Transverse colon (tissue), 4 donors: Measurements from ENCODE around the gene DSCAM. TPM values are rescaled to one million over a fixed set of nuclear protein-coding genes. Genes with fewer than 3 reads are reported as not detected.

Experiments
- DNase-seq: peaks from one replicate; pipeline ENCODE4 v3.0.0-alpha.2; 2019
- H3K27ac ChIP-seq, 4 donors: fragments of 200-600 bp; sonication (generic); 2 replicates each; pipeline ENCODE4 v1.5.1; 2016 to 2018; ENCODE audit warnings: inconsistent platforms in 4 of 4
- H3K27me3 ChIP-seq: fragments of 200-600 bp; sonication (generic); 2 replicates; pipeline ENCODE4 v1.5.1; 2017; ENCODE audit warnings: inconsistent platforms
- H3K36me3 ChIP-seq, 4 donors: fragments of 200-600 bp; sonication (generic); 2 replicates each; pipeline ENCODE4 v1.5.1; 2017 to 2019; ENCODE audit warnings: inconsistent platforms in 4 of 4
- H3K4me1 ChIP-seq, 4 donors: fragments of 200-600 bp; sonication (generic); 2 replicates each; pipeline ENCODE4 v1.5.1; 2017 to 2020; ENCODE audit warnings: inconsistent platforms in 4 of 4
- H3K4me3 ChIP-seq, 4 donors: fragments of 200-600 bp; sonication (generic); 1 replicate in 1 of 4; 2 replicates in 3 of 4; pipeline versions ENCODE4 v1.5.1 to v1.6.1; 2017 to 2019; ENCODE audit warnings: inconsistent platforms in 4 of 4
- H3K9me3 ChIP-seq, 2 donors: fragments of 200-600 bp; sonication (generic); 2 replicates each; pipeline ENCODE4 v1.5.1; 2017 to 2019; ENCODE audit warnings: inconsistent platforms in 2 of 2
- EP300 ChIP-seq: sonication (generic); formaldehyde crosslinking; IDR thresholded peaks from one replicate; pipeline ENCODE4 v1.6.1; 2017; ENCODE audit warnings: antibody characterized with exemption, low read depth
- POLR2A ChIP-seq: fragments of 450-650 bp; IDR thresholded peaks from one replicate; pipeline ENCODE4 v1.6.1; 2016; ENCODE audit warnings: antibody characterized with exemption, mild to moderate bottlenecking, moderate library complexity
- POLR2AphosphoS5 ChIP-seq, 3 donors: sonication (generic); formaldehyde crosslinking; IDR thresholded peaks; one replicate each; pipeline ENCODE4 v1.6.1; 2016; ENCODE audit warnings: antibody characterized with exemption in 3 of 3
- WGBS, 2 donors: methylation state at CpG; one replicate each; pipeline ENCODE4 v1.1.5; 2018; ENCODE audit warnings: low coverage in 1 of 2; 5-methylcytosine and 5-hydroxymethylcytosine counted together
- in situ Hi-C, 4 donors: fragments of 200-750 bp; cut with MboI; loops; one replicate each; pipeline versions ENCODE4 v1.15.0 to v1.15.1; 2017; ENCODE audit warnings: low sequenced_read_pairs in 3 of 4, low pct_ligation_motif_present in 1 of 4, low pct_unique_long_range_greater_than_20kb in 1 of 4
- intact Hi-C: fragments of 100-400 bp; cut with DNase I; formaldehyde crosslinking; loops from one replicate; pipeline ENCODE4 v1.15.1; 2023; ENCODE audit warnings: low total_unique reads
- total RNA-seq, 4 donors: library from RNA; depleted of rRNA; stranded (reverse); fragments of >200 nt; gene quantifications; one replicate each; pipeline ENCODE4 v1.1.0, GENCODE V29; 2016
- TF ChIP-seq, protein P1 (sequence below), 5 experiments: fragments of 200-600 bp in 3 of 5; fragments of 450-650 bp in 2 of 5; sonication (generic) in 3 of 5; IDR thresholded peaks; 1 replicate in 2 of 5; 2 replicates in 3 of 5; pipeline ENCODE4 v1.5.1; 2016 to 2017; ENCODE audit warnings: antibody characterized with exemption in 5 of 5, inconsistent platforms in 3 of 5, mild to moderate bottlenecking in 2 of 5, moderate library complexity in 1 of 5

Gene DSCAM
- total RNA-seq, 4 donors from 2014 or later: 0.16 TPM; not detected in 3

- 67 to 76% methylated on average over 4 to 6 of the region's 6 CpGs for WGBS, 2 donors
- H3K4me3 ChIP-seq: no peak overlapping the region
- H3K9me3 ChIP-seq: no peaks in the 10 kb centered on the region
- no peaks in the 10 kb centered on the region for H3K36me3 ChIP-seq
- intact Hi-C loops (no loop called here), in situ Hi-C loops (no loop called here)
- no peak overlapping the region for H3K27ac ChIP-seq
- TF ChIP-seq EP300: no peak
- TF ChIP-seq, protein P1, sequence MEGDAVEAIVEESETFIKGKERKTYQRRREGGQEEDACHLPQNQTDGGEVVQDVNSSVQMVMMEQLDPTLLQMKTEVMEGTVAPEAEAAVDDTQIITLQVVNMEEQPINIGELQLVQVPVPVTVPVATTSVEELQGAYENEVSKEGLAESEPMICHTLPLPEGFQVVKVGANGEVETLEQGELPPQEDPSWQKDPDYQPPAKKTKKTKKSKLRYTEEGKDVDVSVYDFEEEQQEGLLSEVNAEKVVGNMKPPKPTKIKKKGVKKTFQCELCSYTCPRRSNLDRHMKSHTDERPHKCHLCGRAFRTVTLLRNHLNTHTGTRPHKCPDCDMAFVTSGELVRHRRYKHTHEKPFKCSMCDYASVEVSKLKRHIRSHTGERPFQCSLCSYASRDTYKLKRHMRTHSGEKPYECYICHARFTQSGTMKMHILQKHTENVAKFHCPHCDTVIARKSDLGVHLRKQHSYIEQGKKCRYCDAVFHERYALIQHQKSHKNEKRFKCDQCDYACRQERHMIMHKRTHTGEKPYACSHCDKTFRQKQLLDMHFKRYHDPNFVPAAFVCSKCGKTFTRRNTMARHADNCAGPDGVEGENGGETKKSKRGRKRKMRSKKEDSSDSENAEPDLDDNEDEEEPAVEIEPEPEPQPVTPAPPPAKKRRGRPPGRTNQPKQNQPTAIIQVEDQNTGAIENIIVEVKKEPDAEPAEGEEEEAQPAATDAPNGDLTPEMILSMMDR (IDR thresholded peaks at IDR 0.05): no peak
- DNase-seq: no peak
- H3K4me1 ChIP-seq: no peaks in the 10 kb centered on the region
- H3K27me3 ChIP-seq: no peaks in the 10 kb centered on the region
These were observed 282.6 kb downstream of the DSCAM start for GRCh38 chr21:40564318-40564717.

- no peak for DNase-seq
- H3K4me1 ChIP-seq: no peaks in the 10 kb centered on the region
- intact Hi-C loops: no loop called here
- H3K27ac ChIP-seq: no peak overlapping the region
- no peaks in the 10 kb centered on the region for H3K36me3 ChIP-seq
- WGBS, 2 donors: 48 to 71% methylated on average over 4 of the region's 4 CpGs
- TF ChIP-seq POLR2AphosphoS5 (IDR thresholded peaks at IDR 0.05) (no peak), POLR2A (no peak), EP300 (no peak)
- TF ChIP-seq, protein P1 (IDR thresholded peaks at IDR 0.05): no peak
- H3K9me3 ChIP-seq: no peaks in the 10 kb centered on the region
- in situ Hi-C loops: no loop called here
- no peak overlapping the region for H3K4me3 ChIP-seq
- H3K27me3 ChIP-seq: no peaks in the 10 kb centered on the region
These were observed 283.1 kb downstream of the DSCAM start for GRCh38 chr21:40563900-40564299.

- intact Hi-C loops: no loop called here
These were observed 284.5 kb downstream of the DSCAM start for GRCh38 chr21:40562242-40563002.

DNA sequence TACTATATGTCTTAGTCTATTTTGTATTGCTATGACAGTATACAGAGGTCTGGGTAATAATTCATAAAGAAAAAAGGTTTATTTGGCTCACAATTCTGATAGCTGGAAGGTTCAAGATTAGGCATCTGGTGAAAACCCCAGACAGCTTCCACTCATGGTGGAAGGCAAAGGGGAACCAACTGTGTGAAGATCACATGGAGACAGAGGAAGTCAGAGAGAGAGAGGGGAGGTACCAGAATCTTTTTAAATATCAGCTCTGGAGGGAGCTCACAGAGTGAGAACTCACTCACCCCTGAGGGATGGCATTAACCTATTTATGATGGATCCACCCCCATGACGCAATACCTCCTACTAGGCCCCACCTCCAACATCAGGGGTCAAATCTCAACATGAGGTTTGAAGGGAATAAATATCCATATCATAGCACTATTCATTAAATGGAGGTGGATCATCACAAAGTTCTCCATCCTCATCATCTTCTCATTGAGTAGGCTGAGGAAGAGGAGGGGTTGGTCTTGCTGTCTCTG lies 290.5 kb downstream of the DSCAM start:
- Histone ChIP-seq H3K4me3 (no peak overlapping the region), H3K27ac (no peak overlapping the region), H3K36me3 (no peaks in the 10 kb centered on the region), H3K27me3 (no peaks in the 10 kb centered on the region), H3K9me3 (no peaks in the 10 kb centered on the region), H3K4me1 (no peaks in the 10 kb centered on the region)
- DNase-seq: no peak
- TF ChIP-seq POLR2A (no peak), EP300 (no peak)
- 40 to 85% methylated on average over 1 of the region's 1 CpG for WGBS, 2 donors
- in situ Hi-C loops (no loop called here), intact Hi-C loops (no loop called here)

More at GRCh38 chr21:40562242-40563002, 284.5 kb downstream of the DSCAM start:
- TF ChIP-seq, protein P1 (IDR thresholded peaks at IDR 0.05): no peak
- TF ChIP-seq POLR2AphosphoS5 (IDR thresholded peaks at IDR 0.05): no peak
- TF ChIP-seq POLR2A: no peak
- TF ChIP-seq EP300: no peak
- H3K36me3 ChIP-seq: no peaks in the 10 kb centered on the region
- no peak for DNase-seq
- no peak overlapping the region for H3K4me3 ChIP-seq
- in situ Hi-C loops: no loop called here
- no peaks in the 10 kb centered on the region for H3K9me3 ChIP-seq
- H3K27ac ChIP-seq: no peak overlapping the region
- WGBS, 2 donors: 71 to 73% methylated on average over 8 to 9 of the region's 9 CpGs
- H3K4me1 ChIP-seq: no peaks in the 10 kb centered on the region
- H3K27me3 ChIP-seq: no peaks in the 10 kb centered on the region
